ENCODE data around the gene C12orf75. TPM values are rescaled to one million over a fixed set of nuclear protein-coding genes. Genes with fewer than 3 reads are reported as not detected.
"Not testable (repeated sequence)": the region's sequence is repeated elsewhere in the genome, so short reads cannot be mapped to it uniquely, and the experiment has no call there.

The C12orf75 gene
- polyA plus RNA-seq, 1 donor from 2014 or later, result 38.5 TPM

DNA sequence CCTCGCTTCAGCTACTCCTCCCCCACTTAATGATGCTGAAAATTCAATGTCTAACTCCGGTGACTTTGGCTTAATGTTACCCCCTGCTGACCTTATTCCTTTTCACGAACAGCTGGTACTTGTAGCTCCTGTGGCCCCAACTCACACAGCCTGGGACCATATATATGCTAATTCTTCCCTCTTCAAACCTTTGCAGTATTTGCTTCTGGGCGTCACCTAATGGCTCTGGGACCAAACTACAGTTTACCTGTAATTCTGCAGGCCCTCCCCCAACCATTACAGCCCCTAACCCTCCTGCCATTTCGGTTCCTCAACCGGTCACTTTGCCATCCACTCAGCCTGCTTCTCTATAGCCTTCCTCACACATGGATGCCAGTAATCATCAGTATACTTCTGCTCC lies 29.6 kb upstream of the C12orf75 start:
- Mint-ChIP-seq H3K9me3 (peaks cover 3 to 20% (median 10%) of the 10 kb centered on the region in 3 donors), H3K27ac (no peak overlapping the region), H3K27me3 (no peaks in the 10 kb centered on the region), H3K4me3 (peak overlapping the region in 1 of 4 donors; percentile 2), H3K4me1 (no peaks in the 10 kb centered on the region), H3K36me3 (no peaks in the 10 kb centered on the region)

DNA sequence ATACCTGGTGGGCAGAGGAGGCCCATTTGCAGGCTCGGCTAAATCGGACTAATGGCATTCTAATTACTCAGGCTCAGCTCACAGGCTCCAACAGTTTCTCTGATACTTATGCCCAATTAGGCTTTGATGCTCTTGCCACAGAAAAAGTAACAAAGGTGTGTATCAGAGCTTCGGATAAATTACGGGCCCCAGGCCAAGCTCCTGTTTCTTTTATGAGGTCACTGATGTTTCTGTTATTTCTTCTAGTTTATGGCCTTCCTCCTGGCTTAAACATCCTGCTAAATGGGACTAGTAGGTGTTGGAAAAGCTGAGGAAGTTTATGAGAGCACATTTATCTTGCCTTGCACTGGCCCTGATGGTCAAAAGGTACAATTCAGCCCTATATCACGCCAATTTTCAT lies 28.8 kb upstream of the C12orf75 start:
- peaks cover 3 to 20% (median 10%) of the 10 kb centered on the region in 3 donors for H3K9me3 Mint-ChIP-seq
- H3K36me3 Mint-ChIP-seq, result no peaks in the 10 kb centered on the region
- no peaks in the 10 kb centered on the region for H3K4me1 Mint-ChIP-seq
- H3K27ac Mint-ChIP-seq, result no peak overlapping the region
- H3K27me3 Mint-ChIP-seq, result no peaks in the 10 kb centered on the region
- no peak overlapping the region for H3K4me3 Mint-ChIP-seq

DNA sequence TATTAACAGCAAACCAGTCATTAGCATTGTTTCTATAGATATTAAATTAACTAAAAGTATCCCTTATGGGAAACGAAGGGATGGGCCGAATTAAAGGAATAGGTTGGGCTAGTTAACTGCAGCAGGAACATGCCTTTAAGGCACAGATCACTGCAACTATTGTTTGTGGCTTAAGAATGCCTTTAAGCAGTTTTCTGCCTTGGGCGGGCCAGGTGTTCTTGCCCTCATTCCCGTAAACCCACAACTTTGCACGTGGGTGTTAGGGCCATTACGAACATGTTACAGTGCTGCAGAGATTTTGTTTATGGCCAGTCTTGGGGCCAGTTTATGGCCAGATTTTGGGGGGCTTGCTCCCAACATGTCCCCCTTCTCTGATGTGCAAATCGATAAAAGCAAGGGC lies 27.5 kb upstream of the C12orf75 start:
- H3K4me1 Mint-ChIP-seq, H3K27ac Mint-ChIP-seq, H3K4me3 Mint-ChIP-seq, H3K27me3 Mint-ChIP-seq, H3K36me3 Mint-ChIP-seq: not testable (repeated sequence)
- H3K9me3 Mint-ChIP-seq, result peaks cover 3 to 20% (median 9%) of the 10 kb centered on the region in 3 donors

DNA sequence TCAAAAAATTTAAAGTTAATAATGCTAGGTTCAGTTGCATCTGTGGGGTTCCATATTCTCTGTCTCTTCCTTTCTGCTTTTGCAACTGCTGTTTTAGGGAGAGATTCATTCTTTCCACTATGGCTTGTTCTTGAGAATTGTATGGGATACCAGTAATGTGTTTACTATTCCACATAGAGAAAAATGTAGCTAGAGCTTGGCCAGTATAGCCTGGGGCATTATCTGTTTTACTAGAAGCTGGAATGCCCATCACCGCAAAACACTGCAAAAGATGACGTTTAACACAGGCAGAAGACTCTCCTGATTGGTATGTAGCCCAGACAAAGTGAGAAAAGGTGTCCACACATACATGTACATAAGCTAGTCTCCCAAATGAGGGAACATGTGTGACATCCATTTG lies 25.9 kb upstream of the C12orf75 start:
- not testable (repeated sequence) for H3K27ac Mint-ChIP-seq, H3K4me3 Mint-ChIP-seq, H3K27me3 Mint-ChIP-seq

DNA sequence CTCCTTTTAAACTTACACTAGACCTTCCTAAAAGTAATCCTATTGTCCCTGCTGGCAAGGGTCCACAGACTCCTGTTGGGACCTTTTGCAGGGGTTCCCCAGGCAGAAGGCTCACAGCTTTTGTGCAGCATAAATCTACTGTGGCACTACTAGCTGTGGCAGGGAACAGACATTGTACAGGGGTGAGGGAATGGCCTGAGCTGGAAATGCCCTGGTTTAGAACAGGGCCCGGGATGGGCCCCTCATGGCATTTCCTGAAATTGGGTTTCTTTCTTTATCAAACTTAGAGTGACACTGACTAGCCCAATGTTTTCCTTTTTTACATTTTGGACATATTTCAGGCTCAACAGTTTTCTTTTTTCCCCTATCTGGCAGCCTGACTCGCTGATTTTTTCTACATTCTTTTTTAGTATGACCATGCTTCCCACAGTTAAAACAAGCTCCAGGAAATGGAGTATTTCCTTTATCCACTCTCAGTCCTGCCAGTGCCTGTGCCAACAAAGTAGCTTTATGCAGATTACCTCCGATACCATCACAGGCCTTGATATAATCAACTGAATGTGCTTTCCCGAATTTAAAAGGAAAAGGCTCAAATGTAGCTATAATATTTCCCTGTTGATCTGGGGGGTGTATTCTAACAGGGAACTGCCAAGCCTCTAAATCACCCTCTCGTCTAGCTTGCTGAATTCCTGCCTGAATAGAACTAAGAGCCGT lies 22.7 kb upstream of the C12orf75 start:
- H3K27ac Mint-ChIP-seq, H3K36me3 Mint-ChIP-seq, H3K4me3 Mint-ChIP-seq, H3K27me3 Mint-ChIP-seq, H3K4me1 Mint-ChIP-seq: not testable (repeated sequence)
- peaks cover 0 to 15% (median 1%) of the 10 kb centered on the region in 3 donors for H3K9me3 Mint-ChIP-seq

More for the DNA sequence above, 25.9 kb upstream of the C12orf75 start:
- H3K4me1 Mint-ChIP-seq, H3K36me3 Mint-ChIP-seq: not testable (repeated sequence)
- H3K9me3 Mint-ChIP-seq, result peaks cover 4 to 26% (median 6%) of the 10 kb centered on the region in 3 donors

DNA sequence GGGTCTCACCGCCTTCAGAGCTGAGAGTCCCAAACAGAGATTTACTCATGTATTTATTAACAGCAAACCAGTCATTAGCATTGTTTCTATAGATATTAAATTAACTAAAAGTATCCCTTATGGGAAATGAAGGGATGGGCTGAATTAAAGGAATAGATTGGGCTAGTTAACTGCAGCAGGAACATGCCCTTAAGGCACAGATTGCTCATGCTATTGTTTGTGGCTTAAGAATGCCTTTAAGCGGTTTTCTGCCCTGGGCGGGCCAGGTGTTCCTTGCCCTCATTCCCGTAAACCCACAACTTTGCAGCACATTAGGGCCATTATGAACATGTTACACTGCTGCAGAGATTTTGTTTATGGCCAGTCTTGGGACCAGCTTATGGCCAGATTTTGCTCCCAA lies 21.7 kb upstream of the C12orf75 start:
- H3K9me3 Mint-ChIP-seq, result peaks cover 1 to 21% (median 4%) of the 10 kb centered on the region in 3 donors
- H3K4me3 Mint-ChIP-seq, H3K36me3 Mint-ChIP-seq, H3K4me1 Mint-ChIP-seq, H3K27me3 Mint-ChIP-seq, H3K27ac Mint-ChIP-seq: not testable (repeated sequence)

DNA sequence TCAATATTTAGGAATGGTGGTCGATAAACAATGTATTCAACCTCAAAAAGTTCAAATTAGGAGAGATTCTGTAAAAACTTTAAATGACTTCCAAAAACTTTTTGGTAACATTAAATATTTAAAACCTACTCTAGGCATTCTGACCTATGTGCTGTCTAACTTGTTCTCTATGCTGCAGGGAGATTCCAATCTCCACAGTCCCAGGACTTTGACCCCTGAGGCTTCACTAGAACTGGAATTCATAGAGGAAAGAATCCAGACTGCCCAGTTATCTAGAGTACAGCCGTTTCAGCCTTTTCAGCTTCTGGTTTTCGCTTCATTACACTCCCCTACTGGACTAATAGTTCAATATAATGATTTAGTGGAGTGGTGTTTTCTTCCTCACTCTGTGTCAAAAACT lies 21.1 kb upstream of the C12orf75 start:
- not testable (repeated sequence) for H3K36me3 Mint-ChIP-seq, H3K4me3 Mint-ChIP-seq, H3K4me1 Mint-ChIP-seq, H3K27ac Mint-ChIP-seq, H3K27me3 Mint-ChIP-seq
- H3K9me3 Mint-ChIP-seq, result peaks cover 1 to 26% (median 9%) of the 10 kb centered on the region in 3 donors

DNA sequence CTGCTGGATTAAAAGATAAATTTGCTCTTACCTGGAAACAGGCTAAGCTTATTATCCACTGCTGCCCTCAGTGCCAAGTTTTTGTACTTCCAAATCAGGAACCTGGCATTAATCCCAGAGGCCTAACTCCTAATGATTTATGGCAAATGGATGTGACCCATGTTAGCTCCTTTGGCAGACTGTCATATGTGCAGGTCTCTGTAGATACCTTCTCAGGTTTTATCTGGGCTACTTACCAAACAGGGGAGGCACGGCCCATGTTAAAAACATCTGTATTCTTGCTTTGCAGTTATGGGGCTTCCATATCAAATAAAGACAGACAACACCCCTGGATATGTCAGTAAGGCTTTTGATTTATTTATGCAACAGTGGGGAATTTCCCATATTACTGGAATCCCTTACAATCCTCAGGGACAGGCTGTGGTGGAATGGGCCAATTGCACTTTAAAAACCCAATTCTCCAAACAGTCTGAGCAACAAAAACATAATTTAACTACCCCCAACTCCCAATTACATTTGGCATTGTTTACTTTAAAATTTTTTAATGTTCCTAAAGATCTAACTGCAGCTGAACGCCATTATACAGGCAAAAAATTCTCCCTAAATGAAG lies 19.9 kb upstream of the C12orf75 start:
- peaks cover 4 to 31% (median 9%) of the 10 kb centered on the region in 3 donors for H3K9me3 Mint-ChIP-seq
- H3K4me3 Mint-ChIP-seq, H3K27me3 Mint-ChIP-seq, H3K27ac Mint-ChIP-seq, H3K36me3 Mint-ChIP-seq, H3K4me1 Mint-ChIP-seq: not testable (repeated sequence)

DNA sequence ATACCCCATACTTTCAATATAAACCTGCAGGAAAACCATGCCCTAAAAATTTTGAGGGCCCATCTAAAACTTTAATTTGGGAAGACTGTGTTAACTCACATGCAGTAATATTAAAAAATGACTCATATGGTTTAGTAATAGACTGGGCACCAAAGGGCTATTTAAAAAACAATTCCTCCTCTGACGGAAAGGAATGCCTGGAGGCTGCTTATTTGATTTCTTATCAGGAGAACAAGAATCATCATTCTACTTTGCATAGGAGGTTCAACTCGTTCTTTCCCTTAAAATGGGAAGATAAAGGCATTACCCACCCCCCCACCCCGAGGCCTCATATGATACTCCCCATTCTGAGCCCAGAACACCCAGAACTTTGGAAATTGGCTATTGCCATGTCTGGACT lies 18.6 kb upstream of the C12orf75 start:
- not testable (repeated sequence) for H3K36me3 Mint-ChIP-seq, H3K4me3 Mint-ChIP-seq, H3K4me1 Mint-ChIP-seq, H3K27ac Mint-ChIP-seq, H3K27me3 Mint-ChIP-seq
- peaks cover 4 to 31% (median 9%) of the 10 kb centered on the region in 3 donors for H3K9me3 Mint-ChIP-seq

DNA sequence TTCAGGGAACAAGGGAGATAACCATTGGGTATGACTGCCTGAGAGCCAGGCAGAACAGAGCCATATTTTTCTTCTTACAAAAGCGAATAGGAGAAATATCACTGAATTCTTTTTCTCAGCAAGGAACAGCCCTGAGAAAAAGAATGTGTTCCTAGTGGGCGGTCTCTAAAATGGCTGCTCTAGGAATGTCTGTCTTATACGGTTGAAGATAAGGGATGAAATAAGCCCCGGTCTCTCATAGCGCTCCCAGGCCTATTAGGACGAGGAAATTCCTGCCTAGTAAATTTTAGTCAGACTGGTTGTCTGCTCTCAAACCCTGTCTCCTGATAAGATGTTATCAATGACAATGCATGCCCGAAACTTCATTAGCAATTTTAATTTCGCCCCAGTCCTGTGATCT lies 16.7 kb upstream of the C12orf75 start:
- H3K27ac Mint-ChIP-seq, H3K4me1 Mint-ChIP-seq, H3K36me3 Mint-ChIP-seq, H3K27me3 Mint-ChIP-seq, H3K4me3 Mint-ChIP-seq: not testable (repeated sequence)
- H3K9me3 Mint-ChIP-seq, result peaks cover 4 to 25% (median 9%) of the 10 kb centered on the region in 3 donors

DNA sequence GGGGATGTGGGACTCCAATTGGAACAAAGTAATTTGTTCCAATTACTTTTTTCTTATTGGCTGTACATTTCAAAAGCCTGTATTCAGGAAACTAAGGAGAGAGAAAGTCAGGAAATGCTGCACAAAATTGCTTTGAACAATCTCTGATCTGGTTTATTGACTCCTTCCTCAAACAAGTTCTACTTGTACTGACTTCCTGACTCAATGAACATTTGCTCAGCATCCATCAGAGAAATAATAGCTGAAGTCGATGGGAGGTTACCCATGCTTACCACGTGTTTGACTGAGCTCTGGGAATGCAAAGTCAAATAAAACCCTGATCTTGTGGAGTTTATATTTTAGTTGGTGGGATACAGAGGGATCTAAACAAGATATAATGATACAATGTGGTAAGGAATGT lies 15.4 kb upstream of the C12orf75 start:
- Mint-ChIP-seq H3K4me3 (no peak overlapping the region), H3K27me3 (peaks cover 2% of the 10 kb centered on the region), H3K9me3 (peaks cover 2 to 20% (median 9%) of the 10 kb centered on the region in 3 donors), H3K4me1 (peaks cover 0 to 5% (median 0%) of the 10 kb centered on the region in 3 donors), H3K36me3 (peaks cover 3% of the 10 kb centered on the region), H3K27ac (no peak overlapping the region)

DNA sequence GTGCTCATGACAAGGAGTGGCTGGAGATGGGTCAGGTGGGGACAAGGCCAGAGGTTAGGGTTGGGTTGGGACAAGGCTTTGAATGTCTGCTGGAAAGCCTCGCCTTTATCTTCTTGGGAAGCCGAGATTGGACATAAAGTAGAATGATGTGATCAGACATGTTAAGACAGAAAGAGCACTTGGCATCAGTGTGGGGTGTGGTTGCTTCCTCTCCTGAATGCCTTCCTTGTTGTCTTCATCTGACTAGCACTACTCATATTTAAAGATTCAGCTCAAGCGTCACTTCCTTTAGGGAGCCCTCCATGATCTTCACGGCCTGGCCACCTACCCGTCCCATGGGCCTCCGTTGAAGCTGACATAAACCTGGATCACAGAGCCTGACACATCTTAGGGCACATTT lies 14.8 kb upstream of the C12orf75 start:
- peaks cover 0 to 5% (median 0%) of the 10 kb centered on the region in 3 donors for H3K4me1 Mint-ChIP-seq
- H3K27me3 Mint-ChIP-seq, result no peaks in the 10 kb centered on the region
- peaks cover 3% of the 10 kb centered on the region for H3K36me3 Mint-ChIP-seq
- H3K27ac Mint-ChIP-seq, result no peak overlapping the region
- H3K9me3 Mint-ChIP-seq, result peaks cover 2 to 20% (median 9%) of the 10 kb centered on the region in 3 donors
- no peak overlapping the region for H3K4me3 Mint-ChIP-seq

DNA sequence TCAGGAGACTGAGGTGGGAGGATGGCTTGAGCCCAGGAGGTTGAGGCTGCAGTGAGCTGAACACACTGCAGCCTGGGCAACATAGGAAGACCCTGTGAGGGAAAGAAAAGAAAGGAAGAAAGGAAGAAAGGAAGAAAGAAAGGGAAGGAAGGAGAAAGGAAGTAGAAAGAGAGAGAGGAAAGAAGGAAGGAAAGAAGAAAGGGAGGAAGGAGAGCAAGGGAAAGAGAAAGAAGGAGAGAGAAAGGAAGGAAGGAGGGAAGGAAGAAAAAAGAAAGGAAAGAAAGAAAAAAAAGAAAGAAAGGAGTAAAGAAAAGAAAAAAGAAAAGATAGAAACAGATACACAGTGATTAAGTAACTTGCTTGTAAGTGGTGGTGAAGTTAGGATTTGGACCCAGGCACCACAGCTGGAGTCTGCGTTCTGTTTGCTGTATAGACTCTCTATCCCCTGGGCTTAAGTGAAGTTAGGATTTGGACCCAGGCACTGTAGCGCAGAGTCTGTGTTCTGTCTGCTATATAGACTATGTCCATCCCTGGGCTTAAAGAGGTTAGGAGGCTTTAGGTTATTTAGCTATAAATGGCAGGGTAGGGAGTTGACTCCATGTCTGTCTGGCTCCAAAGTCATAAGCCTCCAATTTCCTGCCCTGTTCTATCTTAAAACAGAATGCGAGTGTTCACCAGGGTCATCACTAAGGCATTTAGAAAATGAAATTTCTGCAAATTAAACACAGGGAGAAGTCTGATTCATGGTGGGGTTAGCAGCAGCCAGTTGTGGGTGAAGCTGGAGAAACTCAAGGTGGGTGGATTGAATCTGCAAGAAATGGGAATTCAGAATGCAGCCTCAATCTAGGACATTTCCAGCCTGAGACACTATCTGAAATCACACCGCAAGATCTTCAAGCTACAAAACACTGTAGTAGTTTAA lies 13.3 kb upstream of the C12orf75 start:
- no peak overlapping the region for H3K4me3 Mint-ChIP-seq
- peaks cover 2 to 20% (median 9%) of the 10 kb centered on the region in 3 donors for H3K9me3 Mint-ChIP-seq
- no peaks in the 10 kb centered on the region for H3K27me3 Mint-ChIP-seq
- peaks cover 3% of the 10 kb centered on the region for H3K36me3 Mint-ChIP-seq
- H3K27ac Mint-ChIP-seq, result peak overlapping the region in 1 of 3 donors; percentile 15
- H3K4me1 Mint-ChIP-seq, result peaks cover 0 to 5% (median 2%) of the 10 kb centered on the region in 3 donors

DNA sequence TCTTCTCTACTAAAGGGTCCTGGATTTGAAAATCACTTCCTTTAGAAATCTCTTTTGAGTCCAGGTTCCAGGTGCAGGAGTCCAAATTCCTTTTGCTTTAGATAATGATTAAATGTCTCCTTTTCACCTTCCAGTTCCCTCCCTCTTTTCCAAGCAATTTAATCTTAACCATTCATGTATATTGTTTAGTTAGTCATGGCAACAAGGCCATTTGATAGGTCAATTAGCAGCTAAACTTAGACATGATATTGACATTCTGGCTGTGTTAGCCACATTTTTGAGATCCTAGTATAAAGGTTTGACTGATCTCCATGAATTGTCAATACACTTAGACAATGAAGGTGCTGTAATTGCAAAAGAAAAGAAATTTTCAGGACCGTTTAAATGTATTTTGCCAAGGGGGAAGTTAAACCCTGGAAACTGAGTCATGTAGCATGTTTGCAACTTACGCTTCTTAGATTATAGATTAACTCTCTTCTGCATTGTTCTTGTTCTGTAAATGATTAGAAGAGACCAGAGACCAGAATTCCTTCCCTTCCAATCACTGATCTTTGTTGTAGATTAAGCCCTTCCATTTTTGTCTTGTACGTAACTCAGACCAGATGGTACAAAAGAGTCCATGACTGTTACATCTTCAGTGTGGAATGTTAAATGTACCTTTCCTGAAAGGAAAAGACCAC lies 12.4 kb upstream of the C12orf75 start:
- peaks cover 3% of the 10 kb centered on the region for H3K36me3 Mint-ChIP-seq
- H3K9me3 Mint-ChIP-seq, result peaks cover 2 to 16% (median 9%) of the 10 kb centered on the region in 3 donors
- no peak overlapping the region for H3K27ac Mint-ChIP-seq
- no peaks in the 10 kb centered on the region for H3K27me3 Mint-ChIP-seq
- H3K4me1 Mint-ChIP-seq, result peaks cover 0 to 5% (median 2%) of the 10 kb centered on the region in 3 donors
- no peak overlapping the region for H3K4me3 Mint-ChIP-seq

Measured in IgD-negative memory B cell (primary cell).